ENCODE data around the gene STX19.
A peak's percentile ranks its signal among the peaks of the same experiment; 100 is the strongest.
"Not testable (repeated sequence)": the region's sequence is repeated elsewhere in the genome, so short reads cannot be mapped to it uniquely, and the experiment has no call there.

Gene STX19

GRCh38 chr3:94028093-94028837 is at the start of gene STX19:
STX19 (minus strand) TSS chr3:94028597; CDS start chr3:94015269, 13,328 bp downstream.
- peak within 1 kb of the TSS; percentile 57 for H3K27ac ChIP-seq
- DNase-seq (ENCODE audit: low read depth, low spot score): peak; percentile 46

GRCh38 chr3:94076055-94076454 is 47.7 kb upstream of the STX19 start:
- DNase-seq (ENCODE audit: low read depth, low spot score): no peak
- H3K27ac ChIP-seq: peak overlapping the region; percentile 13

- no peak for DNase-seq (ENCODE audit: low read depth, low spot score)
- H3K27ac ChIP-seq: no peak overlapping the region
These were observed 43.4 kb upstream of the STX19 start for GRCh38 chr3:94071713-94072284.

- DNase-seq (ENCODE audit: low read depth, low spot score): no peak
- H3K27ac ChIP-seq: no peak overlapping the region
These were observed 42.0 kb upstream of the STX19 start for GRCh38 chr3:94070341-94070911.

GRCh38 chr3:94069194-94069813 is 40.9 kb upstream of the STX19 start:
- H3K27ac ChIP-seq: no peak overlapping the region
- no peak for DNase-seq (ENCODE audit: low read depth, low spot score)

GRCh38 chr3:94066506-94067500 is 38.4 kb upstream of the STX19 start:
- H3K27ac ChIP-seq: no peak overlapping the region
- no peak for DNase-seq (ENCODE audit: low read depth, low spot score)

- DNase-seq (ENCODE audit: low read depth, low spot score): no peak
- H3K27ac ChIP-seq: no peak overlapping the region
These were observed 37.6 kb upstream of the STX19 start for GRCh38 chr3:94065819-94066480.

GRCh38 chr3:94065122-94065521 is 36.7 kb upstream of the STX19 start:
- DNase-seq (ENCODE audit: low read depth, low spot score): no peak
- no peak overlapping the region for H3K27ac ChIP-seq

- H3K27ac ChIP-seq: no peak overlapping the region
- no peak for DNase-seq (ENCODE audit: low read depth, low spot score)
These were observed 36.0 kb upstream of the STX19 start for GRCh38 chr3:94064243-94064860.

- peak overlapping the region; percentile 91 for H3K27ac ChIP-seq
- no peak for DNase-seq (ENCODE audit: low read depth, low spot score)
These were observed 35.2 kb upstream of the STX19 start for GRCh38 chr3:94063496-94064119.

GRCh38 chr3:94062513-94063404 is 34.4 kb upstream of the STX19 start, which contains the start of the genes DHFR2 and NSUN3:
DHFR2 (minus strand) TSS chr3:94062916; CDS start chr3:94061511, 1,405 bp downstream.
NSUN3 (plus strand) TSS chr3:94063061; CDS start chr3:94063127, 66 bp downstream.
- peak within 1 kb of the TSS; percentile 91 for H3K27ac ChIP-seq
- peak; percentile 82 for DNase-seq (ENCODE audit: low read depth, low spot score)

GRCh38 chr3:94061297-94061696 is 32.9 kb upstream of the STX19 start:
- no peak overlapping the region for H3K27ac ChIP-seq
- no peak for DNase-seq (ENCODE audit: low read depth, low spot score)

GRCh38 chr3:94050546-94050945 is 22.1 kb upstream of the STX19 start:
- no peak overlapping the region for H3K27ac ChIP-seq
- DNase-seq (ENCODE audit: low read depth, low spot score): no peak

GRCh38 chr3:94049267-94049666 is 20.9 kb upstream of the STX19 start:
- no peak overlapping the region for H3K27ac ChIP-seq
- no peak for DNase-seq (ENCODE audit: low read depth, low spot score)

GRCh38 chr3:94046533-94046932 is 18.1 kb upstream of the STX19 start:
- no peak for DNase-seq (ENCODE audit: low read depth, low spot score)
- no peak overlapping the region for H3K27ac ChIP-seq

GRCh38 chr3:94044100-94044936 is 15.9 kb upstream of the STX19 start:
- DNase-seq (ENCODE audit: low read depth, low spot score); H3K27ac ChIP-seq: not testable (repeated sequence)

GRCh38 chr3:94043285-94043684 is 14.9 kb upstream of the STX19 start:
- DNase-seq (ENCODE audit: low read depth, low spot score): no peak
- no peak overlapping the region for H3K27ac ChIP-seq

Data from epithelial cell of prostate (primary cell).